IPS-15b (cell line): ENCODE data around the gene ADAM15.

ENCODE experiments used
- H3K27me3 ChIP-seq: one replicate; pipeline ENCODE4 v1.6.1; 2013; ENCODE audit warnings: low read length; ENCODE audit not compliant: control insufficient read depth, insufficient read depth
- H3K36me3 ChIP-seq: one replicate; pipeline ENCODE4 v1.6.1; 2013; ENCODE audit warnings: low read length; ENCODE audit not compliant: control insufficient read depth, insufficient read depth
- H3K4me1 ChIP-seq: one replicate; pipeline ENCODE4 v1.6.1; 2013; ENCODE audit warnings: mild to moderate bottlenecking, low read length; ENCODE audit not compliant: control insufficient read depth, insufficient read depth
- H3K4me3 ChIP-seq: one replicate; pipeline ENCODE4 v1.5.1; 2013; ENCODE audit warnings: low read depth, low read length
- H3K9ac ChIP-seq: one replicate; pipeline ENCODE4 v1.6.1; 2013; ENCODE audit warnings: low read depth, mild to moderate bottlenecking, low read length
- H3K9me3 ChIP-seq: one replicate; pipeline ENCODE4 v1.6.1; 2013; ENCODE audit warnings: mild to moderate bottlenecking, low read length; ENCODE audit not compliant: control insufficient read depth, insufficient read depth

Gene ADAM15

GRCh38 chr1:155063550-155064110 lies 12.5 kb downstream of the ADAM15 start, which contains the start of gene EFNA4:
Gene EFNA4 (plus strand): TSS chr1:155063740. CDS start chr1:155063824, 84 bp downstream.
- H3K9ac ChIP-seq, result peak within 1 kb of the TSS; percentile 65
- H3K4me1 ChIP-seq, result peaks cover 7% of the 10 kb centered on the region
- H3K27me3 ChIP-seq, result no peaks in the 10 kb centered on the region
- peak within 1 kb of the TSS; percentile 85 for H3K4me3 ChIP-seq
- H3K9me3 ChIP-seq, result no peaks in the 10 kb centered on the region
- H3K36me3 ChIP-seq, result peaks cover 7% of the 10 kb centered on the region

GRCh38 chr1:155064111-155064831 lies 13.2 kb downstream of the ADAM15 start:
- Histone ChIP-seq H3K27me3 (no peaks in the 10 kb centered on the region), H3K36me3 (peaks cover 7% of the 10 kb centered on the region), H3K4me3 (peak overlapping the region; percentile 85), H3K4me1 (peaks cover 7% of the 10 kb centered on the region), H3K9ac (no peak overlapping the region), H3K9me3 (no peaks in the 10 kb centered on the region)

- no peaks in the 10 kb centered on the region for H3K27me3 ChIP-seq
- peaks cover 7% of the 10 kb centered on the region for H3K36me3 ChIP-seq
- H3K9me3 ChIP-seq, result no peaks in the 10 kb centered on the region
- peak overlapping the region; percentile 85 for H3K4me3 ChIP-seq
- no peak overlapping the region for H3K9ac ChIP-seq
- H3K4me1 ChIP-seq, result peaks cover 7% of the 10 kb centered on the region
These were observed 13.8 kb downstream of the ADAM15 start for GRCh38 chr1:155064832-155065429.

- no peak overlapping the region for H3K4me3 ChIP-seq
- H3K36me3 ChIP-seq, result peaks cover 7% of the 10 kb centered on the region
- peaks cover 7% of the 10 kb centered on the region for H3K4me1 ChIP-seq
- H3K9ac ChIP-seq, result no peak overlapping the region
- H3K27me3 ChIP-seq, result peaks cover 9% of the 10 kb centered on the region
- H3K9me3 ChIP-seq, result no peaks in the 10 kb centered on the region
These were observed 15.7 kb downstream of the ADAM15 start for GRCh38 chr1:155066777-155067176.

GRCh38 chr1:155068599-155068998 lies 17.5 kb downstream of the ADAM15 start:
- Histone ChIP-seq H3K4me3 (no peak overlapping the region), H3K4me1 (peaks cover 24% of the 10 kb centered on the region), H3K9me3 (no peaks in the 10 kb centered on the region), H3K27me3 (peaks cover 24% of the 10 kb centered on the region), H3K36me3 (peaks cover 7% of the 10 kb centered on the region), H3K9ac (no peak overlapping the region)

GRCh38 chr1:155069551-155070157 lies 18.5 kb downstream of the ADAM15 start:
- H3K27me3 ChIP-seq, result peaks cover 31% of the 10 kb centered on the region
- H3K36me3 ChIP-seq, result peaks cover 7% of the 10 kb centered on the region
- H3K9me3 ChIP-seq, result no peaks in the 10 kb centered on the region
- no peak overlapping the region for H3K9ac ChIP-seq
- peak overlapping the region; percentile 72 for H3K4me3 ChIP-seq
- H3K4me1 ChIP-seq, result peaks cover 21% of the 10 kb centered on the region

GRCh38 chr1:155070158-155070621 lies 19.1 kb downstream of the ADAM15 start:
- peak overlapping the region; percentile 72 for H3K4me3 ChIP-seq
- H3K27me3 ChIP-seq, result peaks cover 37% of the 10 kb centered on the region
- peaks cover 7% of the 10 kb centered on the region for H3K36me3 ChIP-seq
- peaks cover 17% of the 10 kb centered on the region for H3K4me1 ChIP-seq
- no peak overlapping the region for H3K9ac ChIP-seq
- H3K9me3 ChIP-seq, result no peaks in the 10 kb centered on the region

- peaks cover 7% of the 10 kb centered on the region for H3K36me3 ChIP-seq
- H3K9ac ChIP-seq, result no peak overlapping the region
- peaks cover 17% of the 10 kb centered on the region for H3K4me1 ChIP-seq
- H3K9me3 ChIP-seq, result no peaks in the 10 kb centered on the region
- H3K27me3 ChIP-seq, result peaks cover 42% of the 10 kb centered on the region
- peak overlapping the region; percentile 72 for H3K4me3 ChIP-seq
These were observed 19.8 kb downstream of the ADAM15 start for GRCh38 chr1:155070721-155071569.

- Histone ChIP-seq H3K4me3 (peak overlapping the region; percentile 72), H3K9me3 (no peaks in the 10 kb centered on the region), H3K27me3 (peaks cover 49% of the 10 kb centered on the region), H3K4me1 (peaks cover 17% of the 10 kb centered on the region), H3K36me3 (peaks cover 4% of the 10 kb centered on the region), H3K9ac (no peak overlapping the region)
These were observed 20.6 kb downstream of the ADAM15 start for GRCh38 chr1:155071701-155072100.

GRCh38 chr1:155072531-155073289 lies 21.6 kb downstream of the ADAM15 start:
- no peaks in the 10 kb centered on the region for H3K9me3 ChIP-seq
- H3K9ac ChIP-seq, result no peak overlapping the region
- H3K4me1 ChIP-seq, result peaks cover 17% of the 10 kb centered on the region
- peaks cover 59% of the 10 kb centered on the region for H3K27me3 ChIP-seq
- H3K36me3 ChIP-seq, result no peaks in the 10 kb centered on the region
- peak overlapping the region; percentile 5 for H3K4me3 ChIP-seq
